ENCODE data around the gene RET. TPM values are rescaled to one million over a fixed set of nuclear protein-coding genes. Genes with fewer than 3 reads are reported as not detected.
"Not testable (repeated sequence)": the region's sequence is repeated elsewhere in the genome, so short reads cannot be mapped to it uniquely, and the experiment has no call there.

Gene RET
- polyA plus RNA-seq, 3 donors: 0.08 to 0.39 (median 0.14) TPM

DNA sequence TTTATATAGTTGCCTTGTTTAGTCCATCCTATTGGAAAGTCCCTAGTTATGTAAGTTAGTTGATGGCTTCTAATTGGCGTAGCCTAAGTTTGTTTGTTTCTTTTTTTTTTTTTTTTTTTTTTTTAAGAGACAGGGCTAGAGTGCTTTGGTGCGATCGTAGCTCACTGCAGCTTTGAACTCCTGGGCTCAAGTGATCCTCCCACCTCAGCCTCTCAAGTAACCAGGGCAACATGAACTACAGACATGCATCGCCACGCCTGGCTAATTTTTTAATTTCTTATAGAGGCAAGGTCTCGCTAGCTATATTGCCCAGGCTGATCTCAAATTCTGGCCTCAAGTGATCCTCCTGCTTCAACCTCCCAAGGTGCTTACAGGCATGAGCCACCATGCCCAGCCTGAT lies 68.4 kb downstream of the RET start:
- Histone ChIP-seq H3K9ac (ENCODE audit: insufficient read depth, low read length, poor library complexity, severe bottlenecking) (no peak overlapping the region), H4K20me1 (ENCODE audit: insufficient read depth, low read length) (peaks cover 89% of the 10 kb centered on the region), H3K4me3 (replicated peaks in 1 of 3; ENCODE audit: low read depth in 2 of 3, low read length in 3 of 3) (no peak overlapping the region), H2AFZ (ENCODE audit: insufficient read depth, low read depth, low read length, poor library complexity, severe bottlenecking) (no peak overlapping the region), H3K9me3 (replicated peaks in 1 of 2; ENCODE audit: control insufficient read depth in 1 of 2, insufficient read depth in 1 of 2, low read length in 2 of 2) (peaks cover 5% of the 10 kb centered on the region in 2 donors), H3K27me3 (ENCODE audit: control insufficient read depth in 2 of 2, insufficient read depth in 2 of 2, low read length in 2 of 2) (no peaks in the 10 kb centered on the region), H3K27ac (ENCODE audit: low read depth in 1 of 2, low read length in 2 of 2) (peak overlapping the region in 1 of 2 donors; percentile 64), H3K4me2 (replicated peaks; ENCODE audit: extremely low read depth, low read length, poor library complexity, severe bottlenecking) (no peak overlapping the region), H3K4me1 (ENCODE audit: control insufficient read depth in 1 of 2, insufficient read depth in 2 of 2, low read length in 2 of 2) (peaks cover 45 to 60% of the 10 kb centered on the region in 2 donors), H3K79me2 (ENCODE audit: insufficient read depth, low read length) (peaks cover 100% of the 10 kb centered on the region), H3K36me3 (replicated peaks in 1 of 2; ENCODE audit: control insufficient read depth in 1 of 2, insufficient read depth in 2 of 2, low read length in 2 of 2) (no peaks in the 10 kb centered on the region)
- no peaks in the 10 kb centered on the region for H3K27me3 Mint-ChIP-seq (ENCODE audit: low read depth in 3 of 3)
- peak overlapping the region; percentile 47 to 78 (median 68) for H3K27ac Mint-ChIP-seq
- peaks cover 63% of the 10 kb centered on the region for H3K4me1 Mint-ChIP-seq
- intact Hi-C loops (cut with micrococcal nuclease): no loop called here
- no peak for DNase-seq
- 100% methylated on average over 2 of the region's 6 CpGs for WGBS (ENCODE audit: insufficient coverage)
- TF ChIP-seq, protein P1, sequence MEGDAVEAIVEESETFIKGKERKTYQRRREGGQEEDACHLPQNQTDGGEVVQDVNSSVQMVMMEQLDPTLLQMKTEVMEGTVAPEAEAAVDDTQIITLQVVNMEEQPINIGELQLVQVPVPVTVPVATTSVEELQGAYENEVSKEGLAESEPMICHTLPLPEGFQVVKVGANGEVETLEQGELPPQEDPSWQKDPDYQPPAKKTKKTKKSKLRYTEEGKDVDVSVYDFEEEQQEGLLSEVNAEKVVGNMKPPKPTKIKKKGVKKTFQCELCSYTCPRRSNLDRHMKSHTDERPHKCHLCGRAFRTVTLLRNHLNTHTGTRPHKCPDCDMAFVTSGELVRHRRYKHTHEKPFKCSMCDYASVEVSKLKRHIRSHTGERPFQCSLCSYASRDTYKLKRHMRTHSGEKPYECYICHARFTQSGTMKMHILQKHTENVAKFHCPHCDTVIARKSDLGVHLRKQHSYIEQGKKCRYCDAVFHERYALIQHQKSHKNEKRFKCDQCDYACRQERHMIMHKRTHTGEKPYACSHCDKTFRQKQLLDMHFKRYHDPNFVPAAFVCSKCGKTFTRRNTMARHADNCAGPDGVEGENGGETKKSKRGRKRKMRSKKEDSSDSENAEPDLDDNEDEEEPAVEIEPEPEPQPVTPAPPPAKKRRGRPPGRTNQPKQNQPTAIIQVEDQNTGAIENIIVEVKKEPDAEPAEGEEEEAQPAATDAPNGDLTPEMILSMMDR (IDR thresholded peaks at IDR 0.05): no peak
- H3K36me3 Mint-ChIP-seq: peaks cover 30 to 31% of the 10 kb centered on the region in 2 donors
- no peak overlapping the region for H3K4me3 Mint-ChIP-seq
- H3K9me3 Mint-ChIP-seq: peaks cover 3 to 16% (median 11%) of the 10 kb centered on the region in 7 donors

DNA sequence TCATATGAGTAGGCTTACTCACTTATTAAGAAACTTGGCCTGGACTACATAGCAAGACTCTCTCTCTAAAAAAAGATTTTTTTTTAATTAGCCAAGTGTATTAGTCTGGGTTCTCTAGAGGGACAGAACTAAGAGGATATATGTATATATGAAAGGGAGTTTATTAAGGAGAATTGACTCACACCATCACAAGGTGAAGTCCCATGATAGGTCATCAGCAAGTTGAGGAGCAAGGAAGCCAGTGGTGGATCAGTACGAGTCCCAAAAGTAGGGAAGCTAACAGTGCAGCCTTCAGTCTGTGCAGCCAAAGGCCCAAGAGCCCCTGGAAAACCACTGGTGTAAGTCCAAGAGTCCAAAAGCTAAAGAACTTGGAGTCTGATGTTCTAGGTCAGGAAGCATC lies 69.1 kb downstream of the RET start:
- Histone ChIP-seq H3K4me1 (ENCODE audit: control insufficient read depth in 1 of 2, insufficient read depth in 2 of 2, low read length in 2 of 2) (peaks cover 42 to 64% of the 10 kb centered on the region in 2 donors), H4K20me1 (ENCODE audit: insufficient read depth, low read length) (peaks cover 95% of the 10 kb centered on the region), H3K27ac (ENCODE audit: low read depth in 1 of 2, low read length in 2 of 2) (peak overlapping the region; percentile 12 to 64), H3K79me2 (ENCODE audit: insufficient read depth, low read length) (peaks cover 100% of the 10 kb centered on the region)
- H3K4me1 Mint-ChIP-seq: peaks cover 64% of the 10 kb centered on the region
- H2AFZ ChIP-seq (ENCODE audit: insufficient read depth, low read depth, low read length, poor library complexity, severe bottlenecking); H3K36me3 ChIP-seq (replicated peaks in 1 of 2; ENCODE audit: control insufficient read depth in 1 of 2, insufficient read depth in 2 of 2, low read length in 2 of 2); H3K27me3 Mint-ChIP-seq (ENCODE audit: low read depth in 3 of 3); H3K4me3 Mint-ChIP-seq; H3K4me2 ChIP-seq (replicated peaks; ENCODE audit: extremely low read depth, low read length, poor library complexity, severe bottlenecking); H3K9me3 ChIP-seq (replicated peaks in 1 of 2; ENCODE audit: control insufficient read depth in 1 of 2, insufficient read depth in 1 of 2, low read length in 2 of 2); H3K27me3 ChIP-seq (ENCODE audit: control insufficient read depth in 2 of 2, insufficient read depth in 2 of 2, low read length in 2 of 2); H3K9ac ChIP-seq (ENCODE audit: insufficient read depth, low read length, poor library complexity, severe bottlenecking); intact Hi-C loops (cut with micrococcal nuclease); H3K4me3 ChIP-seq (replicated peaks in 1 of 3; ENCODE audit: low read depth in 2 of 3, low read length in 3 of 3): not testable (repeated sequence)
- peaks cover 3 to 16% (median 11%) of the 10 kb centered on the region in 7 donors for H3K9me3 Mint-ChIP-seq
- H3K27ac Mint-ChIP-seq: peak overlapping the region; percentile 57 to 88 (median 69)
- DNase-seq: peak in 1 of 3 donors; percentile 68
- peaks cover 26 to 31% of the 10 kb centered on the region in 2 donors for H3K36me3 Mint-ChIP-seq
- WGBS (ENCODE audit: insufficient coverage): 100% methylated on average over 1 of the region's 1 CpG

Measured in CD14-positive monocyte (primary cell).